GM12878 (cell line): ENCODE results near the gene ABR. TPM values are rescaled to one million over a fixed set of nuclear protein-coding genes. Genes with fewer than 3 reads are reported as not detected.

Experiments used
- ATAC-seq: fragments of 200-7000 bp; cut with Tn5 transposase; 3 replicates; pipeline ENCODE4 v1.9.1; 2020; ENCODE audit warnings: mild to moderate bottlenecking, moderate library complexity
- BruUV-seq: library from RNA; stranded (reverse); fragments of 400-500 nt; replicated peaks from 2 replicates; lab custom pipeline; 2021; lab: Mats Ljungman, UMichigan
- CTCF ChIA-PET: fragments of 300-600 bp; sonication (Branson Sonifier 250); formaldehyde crosslinking; extraction: SDS; loops from one replicate; lab custom pipeline; 2021; ENCODE audit warnings: inconsistent platforms; lab: Yijun Ruan, JAX
- POLR2A ChIA-PET: fragments of 350-600 bp; formaldehyde crosslinking; extraction: SDS; loops from one replicate; lab custom pipeline; 2021; ENCODE audit warnings: inconsistent platforms; lab: Charles Lee
- RAD21 ChIA-PET: fragments of 300-600 bp; sonication (Branson Sonifier 250); formaldehyde crosslinking; loops from one replicate; lab custom pipeline; 2023; ENCODE audit warnings: antibody characterized with exemption; ENCODE audit not compliant: unreplicated experiment; lab: Charles Lee
- SMC1A ChIA-PET: fragments of 300-600 bp; sonication (Branson Sonifier 250); formaldehyde crosslinking; loops from one replicate; lab custom pipeline; 2023; ENCODE audit not compliant: unreplicated experiment, uncharacterized antibody; lab: Charles Lee
- DNase-seq: peaks from one replicate; pipeline ENCODE4 v3.0.0-alpha.2; 2011; ENCODE audit warnings: low read depth, low spot score
- FAIRE-seq: peaks from 3 replicates; lab custom pipeline; 2011; peaks lifted over from hg19 to GRCh38; lab: Jason Lieb, UNC
- H2AFZ ChIP-seq: 2 replicates; pipeline ENCODE4 v1.6.0; 2011; ENCODE audit warnings: low read depth, low read length, control low read depth; ENCODE audit not compliant: control insufficient read depth
- H3K27ac ChIP-seq: 2 replicates; pipeline ENCODE4 v1.5.1; 2011; ENCODE audit warnings: control low read depth; ENCODE audit not compliant: control insufficient read depth, insufficient read depth
- H3K27me3 ChIP-seq, 2 experiments: replicated peaks in 1 of 2; 2 replicates each; pipeline versions ENCODE4 v1.6.0 to v1.6.1; 2011; ENCODE audit warnings: low read length in 1 of 2; ENCODE audit not compliant: control insufficient read depth in 2 of 2, insufficient read depth in 2 of 2
- H3K36me3 ChIP-seq, 2 experiments: 2 replicates each; pipeline ENCODE4 v1.5.1; 2011; ENCODE audit warnings: low read length in 1 of 2; ENCODE audit not compliant: control insufficient read depth in 2 of 2, insufficient read depth in 2 of 2
- H3K4me1 ChIP-seq: 2 replicates; pipeline ENCODE4 v1.6.1; 2011; ENCODE audit warnings: mild to moderate bottlenecking, low read length, moderate library complexity, mixed read lengths; ENCODE audit not compliant: control insufficient read depth, insufficient read depth
- H3K4me2 ChIP-seq: 2 replicates; pipeline ENCODE4 v1.6.0; 2011; ENCODE audit warnings: control low read depth; ENCODE audit not compliant: control insufficient read depth, insufficient read depth
- H3K4me3 ChIP-seq: fragments of 200-600 bp; sonication (generic); 2 replicates; pipeline ENCODE4 v1.5.1; 2016
- H3K79me2 ChIP-seq: 2 replicates; pipeline ENCODE4 v1.6.0; 2011; ENCODE audit warnings: low read length; ENCODE audit not compliant: control insufficient read depth, insufficient read depth
- H3K9ac ChIP-seq: 2 replicates; pipeline ENCODE4 v1.8.0; 2011; ENCODE audit warnings: low read length, control low read depth, mixed read lengths; ENCODE audit not compliant: control insufficient read depth, insufficient read depth
- H3K9me3 ChIP-seq: replicated peaks from 3 replicates; pipeline ENCODE4 v1.5.1; 2011; ENCODE audit warnings: mild to moderate bottlenecking, low read length; ENCODE audit not compliant: control insufficient read depth, insufficient read depth
- H4K20me1 ChIP-seq: 2 replicates; pipeline ENCODE4 v1.6.0; 2011; ENCODE audit not compliant: control insufficient read depth, insufficient read depth
- CBX3 ChIP-seq: fragments of 200-600 bp; sonication (generic); IDR thresholded peaks from 2 replicates; pipeline ENCODE4 v1.6.1; 2016; ENCODE audit warnings: low read depth, borderline replicate concordance
- FOS ChIP-seq: IDR thresholded peaks from 3 replicates; pipeline ENCODE4 v1.6.1; 2011; ENCODE audit warnings: borderline replicate concordance; ENCODE audit not compliant: insufficient read length; ENCODE audit errors: extremely low read depth
- JUND ChIP-seq: IDR thresholded peaks from 2 replicates; pipeline ENCODE4 v1.6.1; 2012; ENCODE audit warnings: low read depth, mild to moderate bottlenecking, low read length, improper control_type of control experiment, moderate library complexity
- KAT2A ChIP-seq: conservative IDR thresholded peaks from 2 replicates; pipeline ENCODE4 v1.6.1; 2011; ENCODE audit warnings: low read depth, low read length; ENCODE audit not compliant: control insufficient read depth
- NFXL1 ChIP-seq: fragments of 450-650 bp; IDR thresholded peaks from 2 replicates; pipeline ENCODE4 v1.6.1; 2017; ENCODE audit warnings: antibody characterized with exemption, mild to moderate bottlenecking, borderline replicate concordance
- NR2F1 ChIP-seq: fragments of 450-650 bp; conservative IDR thresholded peaks from 2 replicates; pipeline ENCODE4 v1.6.1; 2017; ENCODE audit warnings: mild to moderate bottlenecking
- RBBP5 ChIP-seq: fragments of 200-600 bp; sonication (generic); conservative IDR thresholded peaks from 2 replicates; pipeline ENCODE4 v1.6.1; 2016
- RELB ChIP-seq: fragments of 450-650 bp; IDR thresholded peaks from 2 replicates; pipeline ENCODE4 v1.6.1; 2017; ENCODE audit warnings: low read depth, mild to moderate bottlenecking, moderate library complexity
- REST ChIP-seq: IDR thresholded peaks from 2 replicates; pipeline ENCODE4 v1.6.1; 2012; ENCODE audit warnings: mild to moderate bottlenecking, low read depth, low read length
- SIN3A ChIP-seq: IDR thresholded peaks from 2 replicates; pipeline ENCODE4 v1.6.1; 2012; ENCODE audit warnings: low read depth, low read length, improper control_type of control experiment
- SRF ChIP-seq, 2 experiments: IDR thresholded peaks; 2 replicates each; pipeline ENCODE4 v1.6.1; 2011; ENCODE audit warnings: low read depth in 2 of 2, low read length in 2 of 2, mild to moderate bottlenecking in 1 of 2, moderate library complexity in 1 of 2
- ZNF207 ChIP-seq: fragments of 450-650 bp; IDR thresholded peaks from 2 replicates; pipeline ENCODE4 v1.6.1; 2014; ENCODE audit warnings: antibody characterized with exemption, mild to moderate bottlenecking, borderline replicate concordance
- ZNF622 ChIP-seq: fragments of 450-650 bp; IDR thresholded peaks from 2 replicates; pipeline ENCODE4 v1.6.1; 2017; ENCODE audit warnings: mild to moderate bottlenecking, inconsistent platforms
- WGBS: methylation state at CpG from one replicate; pipeline ENCODE4 v1.1.6; 2016; ENCODE audit warnings: low lambda C conversion rate; ENCODE audit not compliant: insufficient replicate concordance, insufficient coverage; ENCODE audit errors: missing lambda C conversion rate; 5-methylcytosine and 5-hydroxymethylcytosine counted together
- in situ Hi-C: fragments of 300-500 bp; cut with MboI; formaldehyde crosslinking; loops from 9 replicates; pipeline ENCODE4 v1.14.3; 2018; ENCODE audit warnings: mixed read lengths
- intact Hi-C: fragments of 100-400 bp; cut with micrococcal nuclease; formaldehyde crosslinking; loops from one replicate; pipeline ENCODE4 v1.14.2; 2022; ENCODE audit not compliant: unreplicated experiment
- polyA plus RNA-seq, 11 experiments: library from polyadenylated mRNA; depleted of rRNA in 4 of 11; unstranded in 6 of 11; stranded (reverse) in 5 of 11; fragments of >200 nt; fragmentation: Nextera tagmentation in 4 of 11; fragmentation: Illumina TruSeq in 1 of 11; extraction: Ambion mirVana in 4 of 11; extraction: Trizol in 1 of 11; gene quantifications; 1 replicate in 1 of 11; 2 replicates in 10 of 11; pipeline versions ENCODE4 v1.2.1 to v1.2.3, GENCODE V29; 2011 to 2016; ENCODE audit warnings: inconsistent platforms in 2 of 11, missing spikeins in 2 of 11, low read depth in 1 of 11
- total RNA-seq, 4 experiments: library from RNA; depleted of rRNA in 3 of 4; stranded (reverse); fragments of >200 nt in 3 of 4; fragmentation: Illumina TruSeq in 1 of 4; extraction: Trizol in 1 of 4; gene quantifications; 2 replicates each; pipeline versions ENCODE4 v1.2.1 to v1.2.3, GENCODE V29; 2013 to 2021
- TF ChIP-seq, protein P1 (sequence below): fragments of 450-650 bp; conservative IDR thresholded peaks from 2 replicates; pipeline ENCODE4 v1.6.1; 2017; ENCODE audit warnings: mild to moderate bottlenecking, moderate library complexity
- TF ChIP-seq, protein P2 (sequence below): IDR thresholded peaks from 2 replicates; pipeline ENCODE4 v1.6.1; 2011; ENCODE audit warnings: borderline replicate concordance, low read depth, mild to moderate bottlenecking, moderate library complexity, mixed read lengths, low read length; ENCODE audit not compliant: insufficient read depth; ENCODE audit errors: extremely low read length

The ABR gene
- total and polyA plus RNA-seq, 10 of the 15 experiments (the other 5 are each of a cell fraction or from before 2014, with no cell fraction given) = 1.4 to 112 (median 30.0) TPM

- TF ChIP-seq KAT2A (no peak), NFXL1 (no peak), SIN3A (no peak), CBX3 (no peak)
- TF ChIP-seq, protein P1, sequence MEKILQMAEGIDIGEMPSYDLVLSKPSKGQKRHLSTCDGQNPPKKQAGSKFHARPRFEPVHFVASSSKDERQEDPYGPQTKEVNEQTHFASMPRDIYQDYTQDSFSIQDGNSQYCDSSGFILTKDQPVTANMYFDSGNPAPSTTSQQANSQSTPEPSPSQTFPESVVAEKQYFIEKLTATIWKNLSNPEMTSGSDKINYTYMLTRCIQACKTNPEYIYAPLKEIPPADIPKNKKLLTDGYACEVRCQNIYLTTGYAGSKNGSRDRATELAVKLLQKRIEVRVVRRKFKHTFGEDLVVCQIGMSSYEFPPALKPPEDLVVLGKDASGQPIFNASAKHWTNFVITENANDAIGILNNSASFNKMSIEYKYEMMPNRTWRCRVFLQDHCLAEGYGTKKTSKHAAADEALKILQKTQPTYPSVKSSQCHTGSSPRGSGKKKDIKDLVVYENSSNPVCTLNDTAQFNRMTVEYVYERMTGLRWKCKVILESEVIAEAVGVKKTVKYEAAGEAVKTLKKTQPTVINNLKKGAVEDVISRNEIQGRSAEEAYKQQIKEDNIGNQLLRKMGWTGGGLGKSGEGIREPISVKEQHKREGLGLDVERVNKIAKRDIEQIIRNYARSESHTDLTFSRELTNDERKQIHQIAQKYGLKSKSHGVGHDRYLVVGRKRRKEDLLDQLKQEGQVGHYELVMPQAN = no peak
Measured at GRCh38 chr17:1039511-1040215, 140.1 kb downstream of the ABR start (continued).

DNA sequence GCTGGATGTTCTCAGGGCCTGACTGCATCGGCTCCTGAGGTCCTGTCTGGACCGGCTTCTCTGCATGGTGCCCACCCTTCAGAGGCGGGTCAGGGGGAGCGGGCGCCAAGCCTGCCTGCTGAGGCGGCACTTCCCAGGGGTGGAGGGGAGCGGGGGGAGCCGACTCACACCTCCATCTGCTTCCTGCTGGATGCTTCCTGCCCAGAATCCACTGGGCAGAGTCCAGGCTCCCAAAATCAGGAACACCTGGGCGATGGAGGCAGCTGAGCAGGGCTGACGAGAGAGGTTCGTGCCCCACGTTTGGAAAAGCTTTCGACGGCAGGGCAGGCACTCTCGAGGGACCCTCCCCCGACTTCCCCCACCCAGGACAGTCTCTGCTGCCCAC is 140.7 kb downstream of the ABR start:
- no peak for DNase-seq
- H4K20me1 ChIP-seq = no peaks in the 10 kb centered on the region
- in situ Hi-C loops (no loop called here), intact Hi-C loops (no loop called here)
- H3K79me2 ChIP-seq = no peaks in the 10 kb centered on the region
- no peak overlapping the region for H3K4me3 ChIP-seq
- ChIA-PET CTCF (no interaction called here), POLR2A (no interaction called here), RAD21 (no interaction called here), SMC1A (no interaction called here)
- H3K4me2 ChIP-seq = no peak overlapping the region
- no peaks in the 10 kb centered on the region for H3K4me1 ChIP-seq
- no peak for FAIRE-seq
- H2AFZ ChIP-seq = no peak overlapping the region
- no peak for ATAC-seq
- H3K9ac ChIP-seq = no peak overlapping the region
- H3K27me3 ChIP-seq = no peaks in the 10 kb centered on the region
- peaks cover 9% of the 10 kb centered on the region in 2 experiments; a peak in 3 of 4 replicates for H3K36me3 ChIP-seq
- H3K9me3 ChIP-seq = no peaks in the 10 kb centered on the region
- no TSS peak for BruUV-seq
- 93% methylated on average over 16 of the region's 16 CpGs for whole genome bisulfite sequencing
- H3K27ac ChIP-seq = no peak overlapping the region
- TF ChIP-seq NR2F1 (no peak), JUND (no peak), ZNF207 (no peak), RBBP5 (no peak), FOS (no peak), NFXL1 (no peak), REST (no peak), SRF (IDR thresholded peaks at IDR 0.05; ENCODE audit: low read depth in 2 of 2, low read length in 2 of 2) (no peak), RELB (no peak), ZNF622 (no peak)
- TF ChIP-seq, protein P2, sequence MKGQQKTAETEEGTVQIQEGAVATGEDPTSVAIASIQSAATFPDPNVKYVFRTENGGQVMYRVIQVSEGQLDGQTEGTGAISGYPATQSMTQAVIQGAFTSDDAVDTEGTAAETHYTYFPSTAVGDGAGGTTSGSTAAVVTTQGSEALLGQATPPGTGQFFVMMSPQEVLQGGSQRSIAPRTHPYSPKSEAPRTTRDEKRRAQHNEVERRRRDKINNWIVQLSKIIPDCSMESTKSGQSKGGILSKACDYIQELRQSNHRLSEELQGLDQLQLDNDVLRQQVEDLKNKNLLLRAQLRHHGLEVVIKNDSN = no peak
